Peyer's patch (tissue), 4 donors: Measurements from ENCODE around the gene XRN1.

Source experiments
- POLR2A ChIP-seq, 2 donors: fragments of 450-650 bp; IDR thresholded peaks; one replicate each; pipeline ENCODE4 v1.5.1; 2017; ENCODE audit warnings: antibody characterized with exemption in 2 of 2, mild to moderate bottlenecking in 2 of 2, moderate library complexity in 2 of 2
- TF ChIP-seq, protein P1 (sequence below), 6 experiments: fragments of 450-650 bp in 4 of 6; fragments of 200-600 bp in 2 of 6; sonication (generic) in 1 of 6; IDR thresholded peaks; one replicate each; pipeline ENCODE4 v1.5.1; 2017 to 2019; ENCODE audit warnings: antibody characterized with exemption in 6 of 6, mild to moderate bottlenecking in 3 of 6, moderate library complexity in 1 of 6

DNA sequence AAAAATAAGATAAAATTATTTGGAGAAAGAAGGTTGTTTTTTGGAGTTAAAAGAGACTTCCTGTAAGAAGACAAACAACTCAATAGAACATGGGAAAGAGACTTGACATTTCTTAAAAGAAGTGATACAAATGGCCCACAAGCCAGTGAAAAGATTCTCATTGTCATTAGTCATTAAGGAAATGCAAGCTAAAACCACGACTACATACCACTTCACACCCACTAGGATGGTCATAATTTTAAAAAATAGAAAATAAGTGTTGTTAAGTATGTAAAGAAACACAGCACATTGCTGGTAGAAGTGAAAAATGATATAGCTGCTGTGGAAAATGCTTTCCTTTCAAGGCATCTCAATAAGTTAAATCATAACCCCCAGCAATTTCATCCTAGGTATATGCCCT, 178.1 kb downstream of the XRN1 start:
- TF ChIP-seq POLR2A (IDR thresholded peaks at IDR 0.05), result no peak
- TF ChIP-seq, protein P1, sequence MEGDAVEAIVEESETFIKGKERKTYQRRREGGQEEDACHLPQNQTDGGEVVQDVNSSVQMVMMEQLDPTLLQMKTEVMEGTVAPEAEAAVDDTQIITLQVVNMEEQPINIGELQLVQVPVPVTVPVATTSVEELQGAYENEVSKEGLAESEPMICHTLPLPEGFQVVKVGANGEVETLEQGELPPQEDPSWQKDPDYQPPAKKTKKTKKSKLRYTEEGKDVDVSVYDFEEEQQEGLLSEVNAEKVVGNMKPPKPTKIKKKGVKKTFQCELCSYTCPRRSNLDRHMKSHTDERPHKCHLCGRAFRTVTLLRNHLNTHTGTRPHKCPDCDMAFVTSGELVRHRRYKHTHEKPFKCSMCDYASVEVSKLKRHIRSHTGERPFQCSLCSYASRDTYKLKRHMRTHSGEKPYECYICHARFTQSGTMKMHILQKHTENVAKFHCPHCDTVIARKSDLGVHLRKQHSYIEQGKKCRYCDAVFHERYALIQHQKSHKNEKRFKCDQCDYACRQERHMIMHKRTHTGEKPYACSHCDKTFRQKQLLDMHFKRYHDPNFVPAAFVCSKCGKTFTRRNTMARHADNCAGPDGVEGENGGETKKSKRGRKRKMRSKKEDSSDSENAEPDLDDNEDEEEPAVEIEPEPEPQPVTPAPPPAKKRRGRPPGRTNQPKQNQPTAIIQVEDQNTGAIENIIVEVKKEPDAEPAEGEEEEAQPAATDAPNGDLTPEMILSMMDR (IDR thresholded peaks at IDR 0.05), result no peak
